HEK293 (cell line): Measurements from ENCODE around the gene IFITM1.
A peak's percentile ranks its signal among the peaks of the same experiment; 100 is the strongest.

Experiments
- GLIS1 ChIP-seq: fragments of 450-650 bp; formaldehyde crosslinking; IDR thresholded peaks from 2 replicates; pipeline ENCODE4 v1.5.1; 2016; ENCODE audit warnings: missing biosample characterization, missing genetic modification characterization
- GLIS2 ChIP-seq: fragments of 450-650 bp; formaldehyde crosslinking; IDR thresholded peaks from 2 replicates; pipeline ENCODE4 v1.5.1; 2016; ENCODE audit warnings: missing biosample characterization, missing genetic modification characterization
- IKZF3 ChIP-seq: fragments of 450-650 bp; IDR thresholded peaks from 2 replicates; pipeline ENCODE4 v1.5.0; 2018; ENCODE audit warnings: missing biosample characterization, mild to moderate bottlenecking, missing genetic modification characterization, moderate library complexity
- KLF9 ChIP-seq: fragments of 450-650 bp; formaldehyde crosslinking; IDR thresholded peaks from 2 replicates; pipeline ENCODE4 v1.5.1; 2016; ENCODE audit warnings: missing biosample characterization, missing genetic modification characterization, low read depth
- OSR2 ChIP-seq: fragments of 450-650 bp; formaldehyde crosslinking; IDR thresholded peaks from 2 replicates; pipeline ENCODE4 v1.5.1; 2016; ENCODE audit warnings: missing biosample characterization, missing genetic modification characterization
- SP7 ChIP-seq: fragments of 450-650 bp; formaldehyde crosslinking; IDR thresholded peaks from 2 replicates; pipeline ENCODE4 v1.5.1; 2016; ENCODE audit warnings: missing biosample characterization, missing genetic modification characterization
- ZBTB17 ChIP-seq: fragments of 450-650 bp; formaldehyde crosslinking; IDR thresholded peaks from 2 replicates; pipeline ENCODE4 v1.5.1; 2016; ENCODE audit warnings: missing biosample characterization, missing genetic modification characterization
- ZBTB20 ChIP-seq: fragments of 450-650 bp; formaldehyde crosslinking; IDR thresholded peaks from 2 replicates; pipeline ENCODE4 v1.5.1; 2016; ENCODE audit warnings: missing biosample characterization, missing genetic modification characterization
- ZBTB7A ChIP-seq: fragments of 450-650 bp; formaldehyde crosslinking; IDR thresholded peaks from 2 replicates; pipeline ENCODE4 v1.5.1; 2016; ENCODE audit warnings: low read depth, missing biosample characterization, missing genetic modification characterization
- ZNF157 ChIP-seq: fragments of 450-650 bp; formaldehyde crosslinking; IDR thresholded peaks from 2 replicates; pipeline ENCODE4 v1.5.1; 2016; ENCODE audit warnings: missing biosample characterization, missing genetic modification characterization
- ZNF600 ChIP-seq: fragments of 450-650 bp; formaldehyde crosslinking; IDR thresholded peaks from 2 replicates; pipeline ENCODE4 v1.5.1; 2016; ENCODE audit warnings: missing biosample characterization, missing genetic modification characterization
- ZNF621 ChIP-seq: fragments of 450-650 bp; formaldehyde crosslinking; IDR thresholded peaks from 2 replicates; pipeline ENCODE4 v1.5.1; 2017; ENCODE audit warnings: missing biosample characterization, missing genetic modification characterization
- ZNF76 ChIP-seq: fragments of 450-650 bp; formaldehyde crosslinking; IDR thresholded peaks from 2 replicates; pipeline ENCODE4; 2016; ENCODE audit warnings: low read depth, missing biosample characterization, missing genetic modification characterization, borderline replicate concordance
- ZNF791 ChIP-seq: fragments of 450-650 bp; formaldehyde crosslinking; IDR thresholded peaks from 2 replicates; pipeline ENCODE4 v1.5.1; 2016; ENCODE audit warnings: missing biosample characterization, missing genetic modification characterization
- ZNF843 ChIP-seq: fragments of 450-650 bp; formaldehyde crosslinking; IDR thresholded peaks from 2 replicates; pipeline ENCODE4 v1.5.1; 2016; ENCODE audit warnings: missing biosample characterization, missing genetic modification characterization
- TF ChIP-seq, protein P1 (sequence below): fragments of 450-650 bp; formaldehyde crosslinking; IDR thresholded peaks from 2 replicates; pipeline ENCODE4 v1.5.1; 2016; ENCODE audit warnings: missing biosample characterization, missing genetic modification characterization
- TF ChIP-seq, protein P2 (sequence below): fragments of 450-650 bp; formaldehyde crosslinking; IDR thresholded peaks from 2 replicates; pipeline ENCODE4 v1.5.1; 2016; ENCODE audit warnings: missing biosample characterization, missing genetic modification characterization
- TF ChIP-seq, protein P3 (sequence below): fragments of 450-650 bp; formaldehyde crosslinking; IDR thresholded peaks from 2 replicates; pipeline ENCODE4 v1.5.1; 2016; ENCODE audit warnings: missing biosample characterization, missing genetic modification characterization
- TF ChIP-seq, protein P4 (sequence below): fragments of 450-650 bp; formaldehyde crosslinking; IDR thresholded peaks from 2 replicates; pipeline ENCODE4 v1.5.1; 2016; ENCODE audit warnings: missing biosample characterization, missing genetic modification characterization
- TF ChIP-seq, protein P5 (sequence below): fragments of 450-650 bp; formaldehyde crosslinking; conservative IDR thresholded peaks from 2 replicates; pipeline ENCODE4 v1.5.1; 2016; ENCODE audit warnings: low read depth, missing biosample characterization, missing genetic modification characterization
- TF ChIP-seq, protein P6 (sequence below): fragments of 450-650 bp; formaldehyde crosslinking; IDR thresholded peaks from 2 replicates; pipeline ENCODE4 v1.5.1; 2016; ENCODE audit warnings: missing biosample characterization, missing genetic modification characterization

The IFITM1 gene

DNA sequence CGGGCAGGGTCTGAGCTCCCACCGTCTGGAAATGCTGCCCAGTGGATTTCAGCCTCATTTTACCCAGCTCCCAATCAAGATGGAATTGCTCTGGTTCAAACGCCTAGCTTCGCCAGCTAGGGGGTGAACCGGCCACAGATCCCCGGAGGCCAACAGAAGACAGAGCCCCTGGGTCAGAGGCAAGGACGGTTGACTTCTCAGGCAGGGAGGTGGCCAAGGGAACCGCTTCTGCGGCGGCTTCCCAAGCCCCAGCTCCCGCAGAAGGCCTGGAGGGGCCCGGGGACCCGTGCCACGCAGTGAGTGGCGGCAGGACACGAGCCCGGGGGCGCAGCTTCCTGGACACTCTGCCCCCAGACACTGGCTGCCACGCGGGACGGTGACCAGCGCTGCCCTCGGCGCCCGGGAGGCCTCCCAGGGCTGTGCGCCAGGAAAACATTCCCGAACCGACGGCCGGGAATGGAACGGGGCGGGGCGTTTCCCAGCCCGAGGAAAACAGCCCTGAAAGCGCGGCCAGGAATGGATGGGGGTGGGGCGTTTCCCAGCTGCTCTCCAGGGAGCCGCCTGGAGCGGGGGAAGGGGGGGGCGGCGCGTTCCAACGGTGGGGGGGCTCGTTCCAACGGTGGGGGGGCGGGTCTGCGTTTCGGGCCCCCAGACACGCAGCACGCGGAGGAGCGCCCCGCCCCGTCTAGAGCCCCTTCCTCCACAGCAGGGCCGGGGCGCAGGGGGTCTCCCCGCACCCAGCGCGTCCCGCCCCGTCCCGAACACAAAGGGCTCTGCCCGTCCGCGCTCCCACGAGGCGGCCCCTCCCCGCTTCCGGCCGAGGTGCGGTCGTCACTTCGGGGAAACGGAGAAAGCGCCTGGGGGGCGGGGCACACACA is 42.0 kb downstream of the IFITM1 start (continued):
- TF ChIP-seq, protein P1, sequence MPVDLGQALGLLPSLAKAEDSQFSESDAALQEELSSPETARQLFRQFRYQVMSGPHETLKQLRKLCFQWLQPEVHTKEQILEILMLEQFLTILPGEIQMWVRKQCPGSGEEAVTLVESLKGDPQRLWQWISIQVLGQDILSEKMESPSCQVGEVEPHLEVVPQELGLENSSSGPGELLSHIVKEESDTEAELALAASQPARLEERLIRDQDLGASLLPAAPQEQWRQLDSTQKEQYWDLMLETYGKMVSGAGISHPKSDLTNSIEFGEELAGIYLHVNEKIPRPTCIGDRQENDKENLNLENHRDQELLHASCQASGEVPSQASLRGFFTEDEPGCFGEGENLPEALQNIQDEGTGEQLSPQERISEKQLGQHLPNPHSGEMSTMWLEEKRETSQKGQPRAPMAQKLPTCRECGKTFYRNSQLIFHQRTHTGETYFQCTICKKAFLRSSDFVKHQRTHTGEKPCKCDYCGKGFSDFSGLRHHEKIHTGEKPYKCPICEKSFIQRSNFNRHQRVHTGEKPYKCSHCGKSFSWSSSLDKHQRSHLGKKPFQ, result no peak
- TF ChIP-seq ZNF791 (tag by site-specific recombination) (no peak), ZBTB20 (tag by site-specific recombination) (peak; percentile 42; the same call in 1 of the 2 replicates), SP7 (tag by site-specific recombination) (0 out of 2 replicates have a peak, but pooled peaks have one; percentile 66), GLIS2 (peak; percentile 67; the same call in 1 of the 2 replicates), ZNF843 (tag by site-specific recombination) (no peak), ZBTB7A (peak; percentile 58; the same call in 1 of the 2 replicates), OSR2 (peak; percentile 61), ZNF157 (tag by site-specific recombination) (no peak), IKZF3 (peak; percentile 81), ZNF621 (no peak), KLF9 (peak; percentile 69), ZNF600 (tag by site-specific recombination) (peak; percentile 98), GLIS1 (peak; percentile 86), ZNF76 (tag by site-specific recombination) (0 out of 2 replicates have a peak, but pooled peaks have one; percentile 33), ZBTB17 (tag by site-specific recombination) (peak; percentile 29; the same call in 1 of the 2 replicates)
- TF ChIP-seq, protein P2, sequence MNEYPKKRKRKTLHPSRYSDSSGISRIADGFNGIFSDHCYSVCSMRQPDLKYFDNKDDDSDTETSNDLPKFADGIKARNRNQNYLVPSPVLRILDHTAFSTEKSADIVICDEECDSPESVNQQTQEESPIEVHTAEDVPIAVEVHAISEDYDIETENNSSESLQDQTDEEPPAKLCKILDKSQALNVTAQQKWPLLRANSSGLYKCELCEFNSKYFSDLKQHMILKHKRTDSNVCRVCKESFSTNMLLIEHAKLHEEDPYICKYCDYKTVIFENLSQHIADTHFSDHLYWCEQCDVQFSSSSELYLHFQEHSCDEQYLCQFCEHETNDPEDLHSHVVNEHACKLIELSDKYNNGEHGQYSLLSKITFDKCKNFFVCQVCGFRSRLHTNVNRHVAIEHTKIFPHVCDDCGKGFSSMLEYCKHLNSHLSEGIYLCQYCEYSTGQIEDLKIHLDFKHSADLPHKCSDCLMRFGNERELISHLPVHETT, result no peak
- TF ChIP-seq, protein P3, sequence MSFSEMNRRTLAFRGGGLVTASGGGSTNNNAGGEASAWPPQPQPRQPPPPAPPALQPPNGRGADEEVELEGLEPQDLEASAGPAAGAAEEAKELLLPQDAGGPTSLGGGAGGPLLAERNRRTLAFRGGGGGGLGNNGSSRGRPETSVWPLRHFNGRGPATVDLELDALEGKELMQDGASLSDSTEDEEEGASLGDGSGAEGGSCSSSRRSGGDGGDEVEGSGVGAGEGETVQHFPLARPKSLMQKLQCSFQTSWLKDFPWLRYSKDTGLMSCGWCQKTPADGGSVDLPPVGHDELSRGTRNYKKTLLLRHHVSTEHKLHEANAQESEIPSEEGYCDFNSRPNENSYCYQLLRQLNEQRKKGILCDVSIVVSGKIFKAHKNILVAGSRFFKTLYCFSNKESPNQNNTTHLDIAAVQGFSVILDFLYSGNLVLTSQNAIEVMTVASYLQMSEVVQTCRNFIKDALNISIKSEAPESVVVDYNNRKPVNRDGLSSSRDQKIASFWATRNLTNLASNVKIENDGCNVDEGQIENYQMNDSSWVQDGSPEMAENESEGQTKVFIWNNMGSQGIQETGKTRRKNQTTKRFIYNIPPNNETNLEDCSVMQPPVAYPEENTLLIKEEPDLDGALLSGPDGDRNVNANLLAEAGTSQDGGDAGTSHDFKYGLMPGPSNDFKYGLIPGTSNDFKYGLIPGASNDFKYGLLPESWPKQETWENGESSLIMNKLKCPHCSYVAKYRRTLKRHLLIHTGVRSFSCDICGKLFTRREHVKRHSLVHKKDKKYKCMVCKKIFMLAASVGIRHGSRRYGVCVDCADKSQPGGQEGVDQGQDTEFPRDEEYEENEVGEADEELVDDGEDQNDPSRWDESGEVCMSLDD (tag by site-specific recombination), result 0 out of 2 replicates have a peak, but pooled peaks have one; percentile 35
- TF ChIP-seq, protein P4, sequence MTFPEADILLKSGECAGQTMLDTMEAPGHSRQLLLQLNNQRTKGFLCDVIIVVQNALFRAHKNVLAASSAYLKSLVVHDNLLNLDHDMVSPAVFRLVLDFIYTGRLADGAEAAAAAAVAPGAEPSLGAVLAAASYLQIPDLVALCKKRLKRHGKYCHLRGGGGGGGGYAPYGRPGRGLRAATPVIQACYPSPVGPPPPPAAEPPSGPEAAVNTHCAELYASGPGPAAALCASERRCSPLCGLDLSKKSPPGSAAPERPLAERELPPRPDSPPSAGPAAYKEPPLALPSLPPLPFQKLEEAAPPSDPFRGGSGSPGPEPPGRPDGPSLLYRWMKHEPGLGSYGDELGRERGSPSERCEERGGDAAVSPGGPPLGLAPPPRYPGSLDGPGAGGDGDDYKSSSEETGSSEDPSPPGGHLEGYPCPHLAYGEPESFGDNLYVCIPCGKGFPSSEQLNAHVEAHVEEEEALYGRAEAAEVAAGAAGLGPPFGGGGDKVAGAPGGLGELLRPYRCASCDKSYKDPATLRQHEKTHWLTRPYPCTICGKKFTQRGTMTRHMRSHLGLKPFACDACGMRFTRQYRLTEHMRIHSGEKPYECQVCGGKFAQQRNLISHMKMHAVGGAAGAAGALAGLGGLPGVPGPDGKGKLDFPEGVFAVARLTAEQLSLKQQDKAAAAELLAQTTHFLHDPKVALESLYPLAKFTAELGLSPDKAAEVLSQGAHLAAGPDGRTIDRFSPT (tag by site-specific recombination), result peak; percentile 86
- TF ChIP-seq, protein P5, sequence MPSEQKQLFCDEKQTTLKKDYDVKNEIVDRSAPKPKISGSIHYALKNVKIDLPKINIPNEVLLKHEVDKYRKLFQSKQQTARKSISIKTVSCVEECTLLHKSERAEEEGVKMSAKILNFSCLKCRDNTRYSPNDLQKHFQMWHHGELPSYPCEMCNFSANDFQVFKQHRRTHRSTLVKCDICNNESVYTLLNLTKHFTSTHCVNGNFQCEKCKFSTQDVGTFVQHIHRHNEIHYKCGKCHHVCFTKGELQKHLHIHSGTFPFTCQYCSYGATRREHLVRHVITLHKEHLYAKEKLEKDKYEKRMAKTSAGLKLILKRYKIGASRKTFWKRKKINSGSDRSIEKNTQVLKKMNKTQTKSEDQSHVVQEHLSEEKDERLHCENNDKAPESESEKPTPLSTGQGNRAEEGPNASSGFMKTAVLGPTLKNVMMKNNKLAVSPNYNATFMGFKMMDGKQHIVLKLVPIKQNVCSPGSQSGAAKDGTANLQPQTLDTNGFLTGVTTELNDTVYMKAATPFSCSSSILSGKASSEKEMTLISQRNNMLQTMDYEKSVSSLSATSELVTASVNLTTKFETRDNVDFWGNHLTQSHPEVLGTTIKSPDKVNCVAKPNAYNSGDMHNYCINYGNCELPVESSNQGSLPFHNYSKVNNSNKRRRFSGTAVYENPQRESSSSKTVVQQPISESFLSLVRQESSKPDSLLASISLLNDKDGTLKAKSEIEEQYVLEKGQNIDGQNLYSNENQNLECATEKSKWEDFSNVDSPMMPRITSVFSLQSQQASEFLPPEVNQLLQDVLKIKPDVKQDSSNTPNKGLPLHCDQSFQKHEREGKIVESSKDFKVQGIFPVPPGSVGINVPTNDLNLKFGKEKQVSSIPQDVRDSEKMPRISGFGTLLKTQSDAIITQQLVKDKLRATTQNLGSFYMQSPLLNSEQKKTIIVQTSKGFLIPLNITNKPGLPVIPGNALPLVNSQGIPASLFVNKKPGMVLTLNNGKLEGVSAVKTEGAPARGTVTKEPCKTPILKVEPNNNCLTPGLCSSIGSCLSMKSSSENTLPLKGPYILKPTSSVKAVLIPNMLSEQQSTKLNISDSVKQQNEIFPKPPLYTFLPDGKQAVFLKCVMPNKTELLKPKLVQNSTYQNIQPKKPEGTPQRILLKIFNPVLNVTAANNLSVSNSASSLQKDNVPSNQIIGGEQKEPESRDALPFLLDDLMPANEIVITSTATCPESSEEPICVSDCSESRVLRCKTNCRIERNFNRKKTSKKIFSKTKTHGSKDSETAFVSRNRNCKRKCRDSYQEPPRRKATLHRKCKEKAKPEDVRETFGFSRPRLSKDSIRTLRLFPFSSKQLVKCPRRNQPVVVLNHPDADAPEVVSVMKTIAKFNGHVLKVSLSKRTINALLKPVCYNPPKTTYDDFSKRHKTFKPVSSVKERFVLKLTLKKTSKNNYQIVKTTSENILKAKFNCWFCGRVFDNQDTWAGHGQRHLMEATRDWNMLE (tag by site-specific recombination), result no peak
- TF ChIP-seq, protein P6, sequence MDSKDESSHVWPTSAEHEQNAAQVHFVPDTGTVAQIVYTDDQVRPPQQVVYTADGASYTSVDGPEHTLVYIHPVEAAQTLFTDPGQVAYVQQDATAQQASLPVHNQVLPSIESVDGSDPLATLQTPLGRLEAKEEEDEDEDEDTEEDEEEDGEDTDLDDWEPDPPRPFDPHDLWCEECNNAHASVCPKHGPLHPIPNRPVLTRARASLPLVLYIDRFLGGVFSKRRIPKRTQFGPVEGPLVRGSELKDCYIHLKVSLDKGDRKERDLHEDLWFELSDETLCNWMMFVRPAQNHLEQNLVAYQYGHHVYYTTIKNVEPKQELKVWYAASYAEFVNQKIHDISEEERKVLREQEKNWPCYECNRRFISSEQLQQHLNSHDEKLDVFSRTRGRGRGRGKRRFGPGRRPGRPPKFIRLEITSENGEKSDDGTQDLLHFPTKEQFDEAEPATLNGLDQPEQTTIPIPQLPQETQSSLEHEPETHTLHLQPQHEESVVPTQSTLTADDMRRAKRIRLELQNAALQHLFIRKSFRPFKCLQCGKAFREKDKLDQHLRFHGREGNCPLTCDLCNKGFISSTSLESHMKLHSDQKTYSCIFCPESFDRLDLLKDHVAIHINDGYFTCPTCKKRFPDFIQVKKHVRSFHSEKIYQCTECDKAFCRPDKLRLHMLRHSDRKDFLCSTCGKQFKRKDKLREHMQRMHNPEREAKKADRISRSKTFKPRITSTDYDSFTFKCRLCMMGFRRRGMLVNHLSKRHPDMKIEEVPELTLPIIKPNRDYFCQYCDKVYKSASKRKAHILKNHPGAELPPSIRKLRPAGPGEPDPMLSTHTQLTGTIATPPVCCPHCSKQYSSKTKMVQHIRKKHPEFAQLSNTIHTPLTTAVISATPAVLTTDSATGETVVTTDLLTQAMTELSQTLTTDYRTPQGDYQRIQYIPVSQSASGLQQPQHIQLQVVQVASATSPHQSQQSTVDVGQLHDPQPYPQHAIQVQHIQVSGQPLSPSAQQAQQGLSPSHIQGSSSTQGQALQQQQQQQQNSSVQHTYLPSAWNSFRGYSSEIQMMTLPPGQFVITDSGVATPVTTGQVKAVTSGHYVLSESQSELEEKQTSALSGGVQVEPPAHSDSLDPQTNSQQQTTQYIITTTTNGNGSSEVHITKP (tag by site-specific recombination), result peak; percentile 82
